Fibroblast of skin of right quadriceps (primary cell): ENCODE measurements around the gene SRSF1.
"Not testable (repeated sequence)": the region's sequence is repeated elsewhere in the genome, so short reads cannot be mapped to it uniquely, and the experiment has no call there.

Experiments
- DNase-seq: peaks from one replicate; pipeline ENCODE4 v3.0.0-alpha.2; 2013

SRSF1 gene, protein sequence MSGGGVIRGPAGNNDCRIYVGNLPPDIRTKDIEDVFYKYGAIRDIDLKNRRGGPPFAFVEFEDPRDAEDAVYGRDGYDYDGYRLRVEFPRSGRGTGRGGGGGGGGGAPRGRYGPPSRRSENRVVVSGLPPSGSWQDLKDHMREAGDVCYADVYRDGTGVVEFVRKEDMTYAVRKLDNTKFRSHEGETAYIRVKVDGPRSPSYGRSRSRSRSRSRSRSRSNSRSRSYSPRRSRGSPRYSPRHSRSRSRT

DNA sequence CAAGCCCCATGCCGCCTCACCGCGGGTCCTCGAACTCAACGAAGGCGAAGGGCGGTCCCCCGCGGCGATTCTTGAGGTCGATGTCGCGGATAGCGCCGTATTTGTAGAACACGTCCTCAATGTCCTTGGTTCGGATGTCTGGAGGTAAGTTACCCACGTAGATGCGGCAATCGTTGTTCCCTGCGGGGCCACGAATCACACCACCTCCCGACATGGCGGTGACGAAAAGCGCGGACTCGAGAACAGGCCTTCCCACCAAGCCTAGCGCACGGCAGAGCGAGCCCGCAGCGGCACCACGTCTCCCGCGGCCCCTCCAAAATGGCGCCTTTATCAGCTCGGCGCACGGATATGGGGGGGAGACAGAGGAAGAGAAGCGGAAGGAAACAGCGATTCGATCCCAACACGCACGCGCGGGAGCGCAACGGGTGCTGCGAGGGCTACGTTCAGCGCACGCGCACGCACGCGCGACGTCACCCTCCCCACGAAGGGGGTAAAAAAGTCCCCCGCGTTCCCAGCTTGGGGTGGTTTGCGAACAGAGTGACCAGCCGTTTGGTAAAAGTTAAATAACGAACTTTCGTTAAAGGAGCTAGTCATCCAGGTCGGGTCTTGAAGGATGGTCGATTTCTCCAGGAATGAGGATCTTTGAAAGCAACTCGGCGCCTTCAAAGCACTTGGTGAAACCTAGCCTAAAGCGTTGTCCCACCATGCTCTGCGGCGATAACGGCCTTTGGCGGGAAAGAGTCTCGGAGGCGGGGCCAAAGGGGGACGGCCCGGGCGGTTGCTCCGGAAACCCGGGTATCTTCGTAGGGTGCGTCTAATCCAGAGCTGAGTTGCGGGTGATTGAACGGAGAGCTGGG, at the start of gene SRSF1:
SRSF1 (minus strand) TSS at position 323 of the 857 bp plus-strand sequence; CDS start at position 214, 109 bp downstream.
- DNase-seq, result peak; percentile 98

DNA sequence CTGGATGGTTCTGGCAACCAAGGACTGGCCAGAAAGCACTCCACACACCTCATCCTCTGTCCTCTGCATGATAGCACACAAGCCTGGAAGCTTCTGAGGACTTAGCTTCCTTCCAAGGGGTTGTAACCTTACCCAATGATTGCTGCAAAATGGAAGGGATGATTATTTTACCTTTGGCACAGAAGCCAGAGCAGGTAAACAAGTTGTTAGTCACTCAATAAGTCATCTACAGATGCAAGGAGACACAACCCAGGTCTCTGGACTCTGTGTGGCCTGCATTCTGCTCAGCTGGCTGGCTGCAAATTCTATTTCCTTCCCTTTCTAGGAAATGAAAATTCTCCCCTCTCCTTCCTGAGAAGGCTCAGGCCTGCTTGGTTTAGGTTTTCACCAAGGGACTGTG, 49.4 kb upstream of the SRSF1 start:
- DNase-seq, result no peak

DNA sequence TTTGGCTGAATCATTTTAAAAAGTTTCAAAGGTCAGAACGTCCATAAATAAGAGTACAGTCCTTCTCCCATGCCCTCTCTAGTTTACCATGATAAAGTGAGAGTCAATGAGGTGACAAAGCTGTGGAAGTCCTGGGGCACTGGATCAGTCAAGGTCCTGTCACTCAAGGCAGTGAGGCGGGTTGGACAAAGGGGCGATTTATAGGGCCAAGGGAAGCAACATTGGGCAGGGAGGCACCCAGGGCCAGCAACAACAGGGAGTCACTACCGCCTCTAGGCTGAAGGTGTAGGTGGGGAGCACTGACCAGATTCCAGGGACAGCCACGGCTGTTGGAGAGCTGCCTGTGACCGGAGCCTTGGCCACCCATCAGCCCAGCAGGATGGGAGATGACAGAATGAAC, 47.6 kb upstream of the SRSF1 start:
- no peak for DNase-seq

DNA sequence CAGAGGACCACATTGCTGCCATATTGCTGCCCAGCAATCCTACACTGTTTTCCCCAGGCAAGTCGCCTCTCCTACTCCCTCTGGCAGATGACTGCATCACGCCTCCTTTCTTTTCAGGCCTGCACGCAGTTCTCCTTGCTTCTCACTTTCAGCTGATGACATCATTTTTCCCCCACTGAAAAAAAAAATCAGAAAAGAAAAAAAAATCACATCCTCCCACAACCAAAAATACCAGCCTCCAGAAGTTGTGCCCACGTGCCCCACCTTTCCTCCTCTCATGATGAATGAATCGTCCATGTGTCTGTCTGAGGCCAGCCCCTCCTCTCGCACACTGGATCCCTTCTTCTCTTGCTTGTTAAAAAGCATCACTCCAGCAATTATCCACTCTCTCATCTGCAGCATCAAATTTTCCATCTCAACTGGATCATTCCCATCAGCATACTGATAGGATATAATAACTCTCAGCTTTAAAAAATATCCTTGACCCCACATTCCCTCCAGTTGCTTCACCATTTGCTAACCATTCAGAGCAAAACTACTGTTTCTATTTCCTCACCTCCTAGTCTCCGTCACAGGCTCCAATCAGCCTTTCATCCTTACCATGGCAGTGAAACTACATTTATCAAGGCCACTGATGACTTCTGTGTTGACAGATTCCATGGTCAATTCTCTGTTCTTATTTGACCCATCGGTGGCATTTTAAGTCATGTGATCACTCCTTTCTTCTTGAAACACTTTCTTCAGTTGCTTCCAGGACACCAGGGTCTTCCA, 46.1 kb upstream of the SRSF1 start:
- DNase-seq, result no peak

DNA sequence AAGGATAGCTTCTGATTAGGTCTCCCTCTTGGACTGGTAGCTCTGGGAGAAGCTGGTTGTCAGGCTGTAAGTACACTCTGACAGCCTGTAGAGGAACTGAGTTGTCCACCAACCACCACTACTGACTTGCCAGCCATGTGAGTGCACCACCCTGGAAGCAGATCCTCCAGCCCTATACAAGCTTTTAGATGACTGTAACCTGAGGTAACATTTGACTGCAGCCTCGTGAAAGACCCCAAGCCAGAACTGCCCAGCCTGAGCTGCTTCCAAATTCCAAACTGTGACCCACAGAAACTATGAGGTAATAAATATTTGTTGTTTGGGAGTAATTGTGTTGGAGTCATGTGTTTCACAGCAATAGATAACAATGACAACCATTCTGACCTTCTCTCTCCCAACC, 45.4 kb upstream of the SRSF1 start:
- DNase-seq, result no peak

DNA sequence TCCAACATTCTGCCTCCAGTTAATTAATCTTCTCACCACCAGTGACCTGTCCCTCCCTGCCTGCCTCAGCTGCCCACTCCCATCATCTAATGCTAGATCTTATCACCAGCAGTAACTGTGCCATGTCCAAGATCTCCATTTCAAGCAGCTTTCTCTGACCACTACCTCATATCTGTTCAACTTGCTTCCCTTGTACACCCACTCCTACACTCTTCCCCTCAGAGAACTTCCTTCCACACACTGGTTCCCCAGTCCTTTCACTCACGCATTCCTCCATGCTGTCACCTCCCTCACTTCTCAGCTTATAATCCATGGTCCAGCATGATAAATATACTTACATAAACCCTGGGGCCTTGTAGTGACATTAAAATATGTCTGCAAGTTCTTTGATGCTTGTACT, 44.4 kb upstream of the SRSF1 start:
- no peak for DNase-seq

DNA sequence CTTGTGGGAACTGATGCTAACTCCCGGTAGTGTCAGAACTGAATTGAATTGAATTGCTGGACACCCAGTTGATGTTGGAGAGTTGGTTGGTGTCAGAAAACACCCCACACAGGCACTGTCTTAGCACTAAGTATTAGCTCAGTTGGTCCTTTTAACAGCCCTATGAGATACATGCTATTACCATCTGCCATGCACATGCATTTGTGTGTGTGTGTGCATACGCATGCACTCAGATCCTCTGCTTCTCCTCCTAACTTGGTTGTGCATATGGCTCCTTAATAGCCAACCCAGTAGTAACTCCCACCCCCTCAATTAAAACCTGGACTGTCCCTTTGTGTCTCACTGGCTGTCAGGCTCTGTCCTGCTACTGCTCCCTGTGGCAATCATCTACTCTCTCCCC, 43.9 kb upstream of the SRSF1 start:
- DNase-seq, result no peak

DNA sequence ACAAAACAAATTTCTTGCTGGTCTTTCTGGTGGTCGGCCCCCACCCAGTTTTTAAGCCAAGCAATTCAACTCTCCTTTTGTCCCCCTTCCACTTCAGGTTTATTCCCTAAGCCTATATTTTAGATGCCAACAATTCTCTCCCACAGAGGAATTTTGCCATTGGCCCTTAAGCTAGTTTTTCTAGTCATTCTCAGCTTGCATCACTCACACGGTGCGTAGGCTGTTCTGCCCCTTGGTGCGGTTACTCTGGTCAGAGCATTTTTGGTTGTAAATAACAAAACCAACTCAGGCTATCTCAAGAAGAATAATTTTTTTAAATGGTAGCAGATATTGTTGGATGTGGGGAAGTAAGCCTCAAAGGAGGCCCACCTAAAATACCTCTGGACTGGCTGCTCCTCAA, 42.5 kb upstream of the SRSF1 start:
- DNase-seq, result no peak

DNA sequence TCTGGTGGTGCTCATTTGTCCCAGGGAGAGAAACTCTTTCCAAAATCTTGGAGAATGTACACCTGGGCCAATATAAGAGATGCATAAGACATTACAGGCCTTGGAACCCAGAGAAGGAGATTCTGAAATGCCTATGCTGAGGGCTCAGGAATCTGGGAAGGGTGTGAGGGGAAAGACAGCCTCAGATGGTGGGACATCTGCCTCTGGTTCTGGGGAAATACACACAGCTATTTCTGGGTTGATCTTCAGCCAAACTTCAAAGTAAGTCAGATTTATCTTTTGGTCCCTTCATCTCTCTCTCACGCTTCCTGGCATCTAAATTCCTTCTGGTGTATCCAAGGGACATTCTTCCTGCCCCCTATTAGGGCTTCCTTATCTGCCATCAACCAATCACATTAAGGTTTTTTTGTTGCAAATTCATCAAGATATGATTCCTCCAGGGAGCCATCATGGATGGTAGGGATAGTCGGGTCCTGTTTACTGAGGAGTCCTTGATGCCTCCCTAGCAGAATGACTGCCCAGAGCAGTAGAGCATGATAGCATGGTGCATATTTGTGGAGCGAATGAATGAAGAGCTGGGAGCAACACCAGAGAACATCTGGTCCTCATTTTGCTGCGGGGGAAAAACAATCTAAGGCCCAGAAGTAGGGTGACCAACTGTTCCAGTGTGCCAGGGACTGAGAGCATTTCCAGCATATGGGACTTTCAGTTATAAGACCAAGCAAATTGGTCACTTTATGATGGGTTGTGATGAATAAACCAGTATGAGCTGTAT, 40.5 kb upstream of the SRSF1 start:
- DNase-seq, result peak; percentile 13

DNA sequence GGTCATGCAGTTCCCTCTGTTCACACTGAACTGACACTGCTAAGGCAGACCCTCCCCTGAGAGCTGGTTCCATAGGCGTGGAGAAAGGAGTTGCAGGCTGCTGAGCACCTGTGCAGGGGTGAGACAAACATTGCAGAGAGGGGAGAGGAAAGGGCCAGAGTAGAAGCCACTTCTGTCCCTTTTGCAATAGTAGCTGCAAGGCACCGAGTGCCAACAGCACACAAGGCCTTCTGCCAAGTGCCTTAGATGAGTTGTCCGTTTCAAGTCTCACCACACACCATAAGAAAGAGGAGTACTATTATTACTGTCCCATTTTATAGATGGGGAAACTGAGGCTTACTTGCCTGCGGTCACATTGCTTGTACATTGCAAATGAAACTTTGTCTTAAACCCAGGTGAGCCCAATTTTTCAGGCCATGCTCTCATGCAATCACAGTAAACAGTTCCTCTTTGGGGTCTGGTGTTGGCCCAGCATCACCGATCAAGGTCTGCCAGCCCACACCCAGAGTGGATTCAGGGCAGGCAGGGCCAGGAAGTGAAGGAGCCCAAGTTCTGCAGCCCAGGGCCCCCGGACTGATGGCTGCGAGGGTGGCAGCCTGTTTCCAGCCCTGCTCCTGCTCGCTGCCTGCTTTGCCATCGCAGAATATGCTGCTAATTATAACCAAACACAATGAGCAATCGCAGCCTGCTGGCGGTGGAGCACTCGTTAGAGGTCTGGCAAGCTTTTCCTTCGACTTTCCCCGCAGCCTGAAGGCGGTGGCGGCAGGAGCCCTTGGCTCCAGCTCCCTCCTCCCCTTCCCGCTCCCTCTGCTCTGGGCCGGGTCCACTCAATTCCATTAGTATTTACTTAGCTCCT, 39.4 kb upstream of the SRSF1 start:
- peak; percentile 11 for DNase-seq

DNA sequence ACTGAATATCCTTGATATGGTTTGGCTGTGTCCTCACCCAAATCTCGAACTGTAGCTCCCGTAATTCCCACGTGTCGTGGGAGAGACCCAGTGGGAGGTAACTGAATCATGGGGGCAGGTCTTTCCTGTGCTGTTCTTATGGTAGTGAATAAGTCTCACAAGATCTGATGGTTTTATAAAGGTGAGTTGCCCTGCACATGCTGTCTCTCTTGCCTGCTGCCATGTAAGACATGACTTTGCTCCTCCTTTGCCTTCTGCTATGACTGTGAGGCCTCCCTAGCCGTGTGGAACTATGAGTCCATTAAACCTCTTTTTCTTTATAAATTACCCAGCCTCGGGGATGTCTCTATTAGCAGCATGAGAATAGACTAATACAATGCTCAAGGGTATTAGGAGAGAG, 37.2 kb upstream of the SRSF1 start:
- DNase-seq, result not testable (repeated sequence)

DNA sequence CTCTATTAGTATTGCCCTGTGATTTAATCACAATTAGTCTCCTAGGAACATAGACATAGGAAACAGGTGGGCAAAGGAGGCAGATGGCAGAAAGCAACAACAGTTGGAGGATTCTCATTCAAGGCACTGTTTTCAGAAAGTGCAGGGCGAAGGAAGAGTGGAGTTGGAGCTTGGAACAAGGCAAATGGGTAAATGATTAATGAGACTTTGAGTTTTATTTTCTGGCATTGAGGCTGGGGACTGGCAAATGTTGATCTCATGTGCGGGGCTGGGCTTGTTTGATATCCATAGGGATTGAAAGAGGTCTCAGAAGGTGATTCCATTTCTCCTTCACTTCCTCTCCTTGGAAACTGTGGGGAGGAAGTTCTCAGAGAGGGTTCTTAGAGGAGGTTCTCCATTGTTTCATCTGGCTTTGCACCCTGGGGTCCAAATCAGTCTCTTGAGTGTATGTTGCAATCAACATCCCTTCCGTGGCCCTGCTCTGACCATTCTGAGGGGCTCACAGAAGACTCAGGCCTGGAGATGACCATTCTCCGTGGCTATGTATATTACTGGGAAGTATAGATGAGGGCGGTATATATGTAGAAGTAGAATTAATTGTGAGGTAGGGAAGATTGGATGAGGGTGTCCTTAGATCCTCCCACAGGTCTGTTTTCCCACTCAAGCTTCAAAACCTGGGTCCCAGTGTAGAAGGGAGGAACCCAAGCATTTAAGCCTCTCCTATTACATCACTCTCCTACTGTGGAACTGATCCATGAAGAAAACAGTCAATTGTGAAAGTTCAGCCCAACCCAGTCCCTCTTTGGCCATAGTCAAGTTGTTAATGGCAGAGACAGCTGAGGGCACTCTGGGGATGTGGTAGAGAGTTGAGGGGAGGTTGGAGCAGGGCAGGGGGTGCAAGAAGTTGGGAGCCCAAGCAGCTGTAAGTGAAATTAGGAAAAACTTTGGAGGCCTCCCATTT, 36.5 kb upstream of the SRSF1 start:
- no peak for DNase-seq

DNA sequence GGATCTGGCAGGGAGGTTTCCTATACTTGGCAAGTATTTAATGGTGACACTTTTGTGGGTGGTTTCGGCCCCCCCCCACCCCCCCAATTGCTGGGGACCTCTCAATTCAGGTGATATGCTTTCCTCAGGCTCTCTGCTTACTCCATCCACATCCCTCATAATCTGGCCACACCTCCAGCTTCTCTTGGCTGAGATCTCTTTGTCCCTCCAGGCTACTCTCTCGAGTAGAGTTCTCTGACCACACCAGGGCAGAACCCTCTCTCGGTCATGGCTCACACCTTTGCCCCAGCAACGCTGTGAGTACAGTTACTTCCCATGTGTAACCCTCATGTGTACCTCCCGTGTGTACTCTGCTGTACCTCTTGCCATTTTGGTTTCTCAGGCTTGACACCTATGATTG, 34.1 kb upstream of the SRSF1 start:
- DNase-seq, result no peak

DNA sequence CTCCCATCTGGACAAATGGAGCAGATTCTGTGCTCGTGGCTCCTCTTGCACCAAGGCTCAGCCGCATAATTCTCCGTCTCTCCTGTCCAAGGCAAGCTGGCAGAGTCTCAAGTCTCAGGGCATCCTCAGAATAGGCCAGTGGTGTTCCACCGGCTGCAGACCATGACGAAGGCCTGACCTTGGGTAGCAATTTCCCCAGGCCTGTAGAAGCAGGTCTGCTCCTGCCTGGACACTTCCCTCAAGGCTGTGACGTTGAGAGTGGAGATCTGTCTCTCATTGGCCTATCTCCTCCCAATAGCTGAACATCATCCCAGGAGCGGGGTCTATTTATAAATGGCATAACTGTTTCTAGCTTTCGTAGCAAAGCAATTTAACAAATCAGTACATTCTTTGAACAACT, 33.3 kb upstream of the SRSF1 start:
- DNase-seq, result no peak

DNA sequence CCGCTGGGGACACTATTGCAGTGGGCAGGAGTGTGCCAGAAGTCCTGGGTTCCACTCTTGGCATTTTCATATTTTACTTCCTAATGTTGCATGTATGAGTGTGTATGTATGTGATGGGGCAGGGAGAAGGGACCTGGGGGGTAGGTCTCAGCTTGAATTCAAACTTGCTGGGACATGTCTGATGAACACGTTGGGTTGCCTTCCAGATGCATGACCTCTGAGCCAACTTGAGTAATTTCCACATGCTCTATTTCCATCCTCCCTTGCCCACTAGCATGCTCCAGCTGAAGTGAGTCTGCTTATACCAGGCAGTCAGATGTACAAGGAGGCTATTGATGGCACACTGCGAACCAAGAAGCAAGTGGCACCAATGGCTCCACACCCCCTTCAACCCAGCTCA, 32.9 kb upstream of the SRSF1 start:
- no peak for DNase-seq

DNA sequence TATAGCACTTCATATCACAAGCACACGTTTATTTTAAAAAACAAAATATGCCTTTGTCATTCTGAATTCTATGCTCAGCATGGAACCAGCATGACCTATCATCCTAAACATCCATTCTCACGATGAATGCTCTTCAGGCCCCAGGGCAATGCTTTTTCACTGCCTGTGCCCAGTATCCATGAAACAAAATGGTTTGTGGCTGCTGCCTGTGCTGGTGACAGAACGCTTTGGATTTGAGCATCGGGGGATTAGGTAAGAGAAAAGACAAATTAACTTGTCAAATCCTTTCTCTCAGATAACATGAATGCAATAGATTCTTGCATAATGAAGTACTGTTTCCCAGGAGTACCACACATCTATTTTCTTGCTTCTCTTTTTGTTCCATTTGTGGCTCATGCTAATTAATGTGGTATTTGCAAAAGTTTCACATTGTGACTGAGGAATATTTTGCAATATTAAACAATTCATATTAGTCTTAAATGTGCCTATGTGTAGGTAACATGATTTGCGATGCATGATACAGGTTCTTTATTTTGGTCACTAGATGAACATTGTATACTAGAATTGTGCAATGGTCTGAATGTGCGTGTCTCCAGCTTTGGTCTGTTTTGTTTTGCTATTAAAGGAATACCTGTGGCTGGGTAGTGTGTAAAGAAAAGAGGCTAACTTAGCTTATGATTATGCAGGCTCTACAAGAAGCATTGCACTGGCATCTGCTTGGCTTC, 25.8 kb upstream of the SRSF1 start:
- no peak for DNase-seq

DNA sequence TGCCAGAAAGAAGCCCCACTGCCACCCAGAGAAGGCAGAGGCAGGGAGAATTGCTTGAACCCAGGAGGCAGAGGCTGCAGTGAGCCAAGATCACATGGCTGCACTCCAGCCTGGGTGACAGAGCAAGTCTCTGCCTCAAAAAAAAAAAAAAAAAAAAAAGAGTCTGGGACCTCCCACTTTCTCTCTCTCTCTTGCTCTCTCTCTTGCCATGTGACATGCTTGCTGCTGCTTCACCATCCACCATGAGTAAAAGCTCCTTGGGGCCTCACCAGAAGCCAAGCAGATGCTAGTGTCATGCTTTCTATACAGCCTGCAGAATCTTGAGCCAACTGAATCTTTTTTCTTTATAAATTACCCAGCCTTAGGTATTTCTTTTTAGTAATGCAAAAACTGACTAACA, 21.5 kb upstream of the SRSF1 start:
- DNase-seq, result no peak

DNA sequence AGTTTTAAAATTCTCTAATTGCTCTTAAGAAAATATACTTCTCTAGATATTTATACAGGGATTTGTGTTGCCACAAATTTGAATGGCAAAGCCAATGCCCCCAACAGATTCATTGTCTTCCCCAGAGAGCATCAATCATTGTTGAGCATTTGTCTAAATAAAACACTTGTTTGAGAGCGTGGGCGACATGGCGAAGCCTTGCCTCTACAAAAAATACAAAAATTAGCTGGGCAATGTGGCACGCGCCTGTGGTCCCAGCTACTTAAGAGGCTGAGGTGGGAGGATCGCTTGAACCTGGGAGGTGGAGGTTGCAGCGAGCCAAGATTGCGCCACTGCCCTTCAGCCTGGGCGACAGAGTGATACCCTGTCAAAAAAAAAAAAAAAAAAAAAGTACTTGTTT, 13.4 kb upstream of the SRSF1 start:
- DNase-seq, result no peak

DNA sequence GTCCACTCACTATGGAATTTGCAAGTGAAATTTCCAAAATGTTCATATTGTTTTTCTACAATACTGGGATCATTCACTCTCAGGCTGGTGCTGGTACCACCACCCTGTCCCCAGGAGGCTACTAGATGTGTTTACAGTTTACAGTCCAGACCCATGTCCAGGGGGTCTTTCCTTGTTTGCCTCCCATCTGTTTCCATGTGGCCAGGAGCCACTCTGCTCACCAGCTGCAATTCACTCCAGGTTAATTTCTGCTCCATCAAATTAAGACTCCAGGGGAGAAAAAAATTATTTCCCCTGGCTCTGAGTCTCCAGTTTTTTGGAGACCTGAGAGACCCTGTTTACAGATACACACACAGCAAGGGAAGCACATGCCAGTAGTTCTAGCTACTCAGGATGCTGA, 12.5 kb upstream of the SRSF1 start:
- no peak for DNase-seq

DNA sequence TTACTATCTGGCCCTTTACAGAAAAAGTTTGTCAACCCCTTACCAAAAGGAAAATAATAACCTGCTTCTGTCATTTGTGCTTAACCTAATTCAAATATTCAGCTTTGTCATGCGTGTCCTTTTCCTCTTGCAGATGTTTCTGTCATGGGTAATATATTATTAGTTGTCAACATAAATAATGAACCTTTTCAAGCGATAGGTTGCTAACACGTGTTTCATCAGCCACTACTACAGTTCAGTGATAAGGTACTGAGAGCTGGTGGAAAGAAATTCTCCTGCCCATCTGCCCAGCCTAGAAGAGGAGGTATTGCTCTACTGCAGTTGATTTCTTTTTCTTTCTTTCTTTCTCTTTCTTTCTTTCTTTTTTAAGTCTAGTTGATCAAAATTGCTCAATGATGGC, 12.0 kb upstream of the SRSF1 start:
- DNase-seq, result no peak
